Lung (tissue), 12 donors: ENCODE results near the gene SH3BP4. TPM values are rescaled to one million over a fixed set of nuclear protein-coding genes. Genes with fewer than 3 reads are reported as not detected.

ENCODE experiments used
- ATAC-seq: fragments of 200-7000 bp; cut with Tn5 transposase; one replicate; pipeline ENCODE4 v1.9.1; 2020; ENCODE audit warnings: moderate number of reproducible peaks; ENCODE audit not compliant: insufficient read depth, low FRiP score
- DNase-seq, 3 donors: peaks; one replicate each; pipeline ENCODE4 v3.0.0-alpha.2; 2013 to 2017
- H3K27ac ChIP-seq, 2 donors: one replicate each; pipeline ENCODE4 v1.5.1; 2013; ENCODE audit warnings: mild to moderate bottlenecking in 2 of 2, moderate library complexity in 2 of 2, control low read depth in 1 of 2, inconsistent platforms in 1 of 2, low read depth in 1 of 2, low read length in 1 of 2
- H3K27me3 ChIP-seq, 3 donors: one replicate each; pipeline ENCODE4 v1.5.1; 2013; ENCODE audit warnings: low read length in 2 of 3; ENCODE audit not compliant: control insufficient read depth in 3 of 3, insufficient read depth in 3 of 3
- H3K36me3 ChIP-seq, 4 donors: one replicate each; pipeline ENCODE4 v1.5.1; 2013; ENCODE audit warnings: low read length in 4 of 4, mild to moderate bottlenecking in 1 of 4, moderate library complexity in 1 of 4; ENCODE audit not compliant: control insufficient read depth in 4 of 4, insufficient read depth in 4 of 4
- H3K4me1 ChIP-seq, 5 donors: one replicate each; pipeline ENCODE4 v1.5.1; 2013; ENCODE audit warnings: low read length in 5 of 5, mild to moderate bottlenecking in 2 of 5, moderate library complexity in 1 of 5; ENCODE audit not compliant: control insufficient read depth in 5 of 5, insufficient read depth in 5 of 5
- H3K4me3 ChIP-seq: one replicate; pipeline ENCODE4 v1.5.1; 2013; ENCODE audit warnings: mild to moderate bottlenecking, control low read depth, moderate library complexity
- H3K9ac ChIP-seq, 2 donors: one replicate each; pipeline ENCODE4 v1.5.1; 2013; ENCODE audit warnings: low read length in 2 of 2, control low read depth in 1 of 2; ENCODE audit not compliant: insufficient read depth in 1 of 2
- H3K9me3 ChIP-seq, 4 donors: one replicate each; pipeline ENCODE4 v1.5.1; 2013; ENCODE audit warnings: low read length in 3 of 4, mild to moderate bottlenecking in 1 of 4, moderate library complexity in 1 of 4; ENCODE audit not compliant: control insufficient read depth in 4 of 4, insufficient read depth in 3 of 4
- WGBS, 2 donors: extraction: QIAGEN DNeasy Blood & Tissue Kit; methylation state at CpG; one replicate each; pipeline ENCODE4 v1.1.7; 2013; 5-methylcytosine and 5-hydroxymethylcytosine counted together
- polyA plus RNA-seq, 2 donors: library from polyadenylated mRNA; stranded (reverse); fragments of 200-250 nt; gene quantifications; one replicate each; pipeline ENCODE4 v1.2.1, GENCODE V29; 2013
- total RNA-seq, 2 donors: library from RNA; depleted of rRNA in 1 of 2; stranded (reverse); fragments of >200 nt in 1 of 2; gene quantifications; one replicate each; pipeline ENCODE4 v1.2.1, GENCODE V29; 2014 to 2021
- TF ChIP-seq, protein P1 (sequence below): IDR thresholded peaks from 2 replicates; pipeline ENCODE4 v1.5.1; 2012; ENCODE audit warnings: mild to moderate bottlenecking; ENCODE audit errors: control extremely low read depth, extremely low read depth
- donor health status: control.
- donor health status: control.
- donor health status: Bipolar disorder and iron deficiency.
- donor health status: healthy.
- donor health status: DM: yes; HTN: yes; CAD: no.

Gene SH3BP4
- total and polyA plus RNA-seq, 4 donors, result 12.0 to 36.5 (median 18.2) TPM

- TF ChIP-seq, protein P1, sequence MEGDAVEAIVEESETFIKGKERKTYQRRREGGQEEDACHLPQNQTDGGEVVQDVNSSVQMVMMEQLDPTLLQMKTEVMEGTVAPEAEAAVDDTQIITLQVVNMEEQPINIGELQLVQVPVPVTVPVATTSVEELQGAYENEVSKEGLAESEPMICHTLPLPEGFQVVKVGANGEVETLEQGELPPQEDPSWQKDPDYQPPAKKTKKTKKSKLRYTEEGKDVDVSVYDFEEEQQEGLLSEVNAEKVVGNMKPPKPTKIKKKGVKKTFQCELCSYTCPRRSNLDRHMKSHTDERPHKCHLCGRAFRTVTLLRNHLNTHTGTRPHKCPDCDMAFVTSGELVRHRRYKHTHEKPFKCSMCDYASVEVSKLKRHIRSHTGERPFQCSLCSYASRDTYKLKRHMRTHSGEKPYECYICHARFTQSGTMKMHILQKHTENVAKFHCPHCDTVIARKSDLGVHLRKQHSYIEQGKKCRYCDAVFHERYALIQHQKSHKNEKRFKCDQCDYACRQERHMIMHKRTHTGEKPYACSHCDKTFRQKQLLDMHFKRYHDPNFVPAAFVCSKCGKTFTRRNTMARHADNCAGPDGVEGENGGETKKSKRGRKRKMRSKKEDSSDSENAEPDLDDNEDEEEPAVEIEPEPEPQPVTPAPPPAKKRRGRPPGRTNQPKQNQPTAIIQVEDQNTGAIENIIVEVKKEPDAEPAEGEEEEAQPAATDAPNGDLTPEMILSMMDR, result no peak
- DNase-seq, result no peak
- ATAC-seq, result no peak
- Histone ChIP-seq H3K27ac (no peak overlapping the region), H3K9me3 (peaks cover 0 to 3% (median under 1%) of the 10 kb centered on the region in 4 donors), H3K36me3 (no peaks in the 10 kb centered on the region), H3K4me3 (no peak overlapping the region), H3K9ac (no peak overlapping the region), H3K4me1 (peaks cover 0 to 11% (median 3%) of the 10 kb centered on the region in 5 donors), H3K27me3 (peaks cover 0 to 2% (median 0%) of the 10 kb centered on the region in 3 donors)
- 85 to 86% methylated on average over 15 of the region's 15 CpGs for WGBS, 2 donors
Observed at GRCh38 chr2:235086481-235087184, 134.8 kb downstream of the SH3BP4 start.

DNA sequence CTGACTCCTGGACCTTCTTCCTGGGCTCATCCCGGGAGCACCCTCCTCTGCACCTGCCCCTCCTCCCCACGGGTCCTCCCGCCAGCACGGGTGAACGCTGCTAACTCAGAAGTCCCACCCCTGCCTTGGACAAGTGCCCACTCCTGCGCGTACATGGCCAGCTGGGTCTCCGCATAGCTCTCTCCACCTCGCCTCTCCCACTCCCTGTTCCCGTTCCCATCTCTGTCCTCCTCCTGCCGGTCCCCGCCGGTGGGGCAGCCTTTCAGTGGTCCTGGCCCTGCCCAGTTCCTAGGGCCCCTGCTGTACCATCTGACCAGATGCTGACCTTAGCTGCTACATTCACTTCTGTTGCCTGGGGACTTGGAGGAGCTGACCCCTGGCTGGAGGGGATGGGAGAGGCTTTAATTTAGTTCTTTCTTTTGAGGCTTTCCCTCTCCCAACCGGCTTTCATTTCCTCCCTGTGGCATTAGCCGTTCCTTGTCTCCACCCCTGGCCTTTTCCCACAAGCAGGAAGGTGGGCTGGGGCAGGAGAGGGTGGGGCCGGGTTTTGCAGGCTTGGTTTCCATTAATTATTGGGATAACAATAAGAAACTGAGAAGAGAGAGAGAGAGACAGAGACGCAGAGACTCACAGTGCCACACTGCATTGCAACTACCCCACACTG is 136.1 kb downstream of the SH3BP4 start:
- Histone ChIP-seq H3K9ac (peak overlapping the region in 1 of 2 donors; percentile 34), H3K27me3 (peaks cover 0 to 2% (median 0%) of the 10 kb centered on the region in 3 donors), H3K36me3 (no peaks in the 10 kb centered on the region), H3K4me1 (peaks cover 0 to 11% (median 3%) of the 10 kb centered on the region in 5 donors), H3K27ac (no peak overlapping the region), H3K9me3 (peaks cover 0 to 3% (median under 1%) of the 10 kb centered on the region in 4 donors), H3K4me3 (no peak overlapping the region)
- WGBS, 2 donors, result 24 to 46% methylated on average over 16 to 17 of the region's 17 CpGs
- ATAC-seq, result no peak
- TF ChIP-seq, protein P1, result no peak
- peak; percentile 76 to 85 (median 83) for DNase-seq

DNA sequence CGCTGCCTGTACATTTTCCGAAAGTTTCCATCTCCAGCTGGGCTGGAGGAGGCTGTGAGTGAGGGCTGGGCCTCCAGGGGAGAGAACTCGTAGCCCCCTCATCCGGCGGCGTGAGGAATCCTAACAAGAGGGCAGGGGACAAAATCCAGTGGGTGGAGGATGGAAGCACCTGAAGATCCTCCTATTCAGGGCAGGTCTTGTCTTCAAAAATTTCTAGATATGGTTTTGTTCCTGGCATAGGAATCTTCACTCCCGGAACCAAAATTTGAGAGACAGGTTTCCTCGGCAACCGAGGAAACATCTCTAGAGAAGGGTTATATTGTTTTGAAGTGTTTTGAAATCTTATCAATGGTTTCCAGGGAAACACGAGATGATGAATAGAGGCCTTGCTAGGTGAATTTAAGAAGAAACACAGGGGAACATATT is 136.7 kb downstream of the SH3BP4 start:
- H3K9me3 ChIP-seq, result peaks cover 0 to 3% (median under 1%) of the 10 kb centered on the region in 4 donors
- DNase-seq, result peak in 2 of 3 donors; percentile 34 to 67
- H3K4me3 ChIP-seq, result no peak overlapping the region
- no peak for ATAC-seq
- H3K36me3 ChIP-seq, result no peaks in the 10 kb centered on the region
- peaks cover 0 to 2% (median 0%) of the 10 kb centered on the region in 3 donors for H3K27me3 ChIP-seq
- H3K4me1 ChIP-seq, result peaks cover 0 to 11% (median 3%) of the 10 kb centered on the region in 5 donors
- H3K27ac ChIP-seq, result no peak overlapping the region
- no peak overlapping the region for H3K9ac ChIP-seq
- WGBS, 2 donors, result 53 to 65% methylated on average over 10 of the region's 10 CpGs
- TF ChIP-seq, protein P1, result no peak
